Pancreas (tissue), 10 donors: ENCODE data around the gene PACRG. TPM values are rescaled to one million over a fixed set of nuclear protein-coding genes. Genes with fewer than 3 reads are reported as not detected.
A peak's percentile ranks its signal among the peaks of the same experiment; 100 is the strongest.

ENCODE experiments used
- ATAC-seq, 4 donors: fragments of 200-7000 bp; cut with Tn5 transposase; one replicate each; pipeline versions ENCODE4 v1.8.0 to v1.9.1; 2020; ENCODE audit warnings: mild to moderate bottlenecking in 4 of 4, moderate library complexity in 4 of 4
- DNase-seq, 6 donors: peaks; one replicate each; pipeline ENCODE4 v3.0.0-alpha.2; 2020
- FAIRE-seq: peaks from 2 replicates; lab custom pipeline; 2012; peaks lifted over from hg19 to GRCh38; lab: Jason Lieb, UNC
- H3K27ac ChIP-seq, 4 donors: fragments of 200-600 bp; sonication (generic); 1 replicate in 3 of 4; 2 replicates in 1 of 4; pipeline versions ENCODE4 v1.5.0 to v1.8.0; 2020
- H3K27me3 ChIP-seq, 4 donors: fragments of 200-600 bp; one replicate each; pipeline ENCODE4 v1.8.0; 2021
- H3K36me3 ChIP-seq, 3 donors: fragments of 200-600 bp; sonication (generic) in 1 of 3; one replicate each; pipeline versions ENCODE4 v1.5.0 to v1.8.0; 2020 to 2021
- H3K4me1 ChIP-seq, 3 donors: fragments of 200-600 bp; one replicate each; pipeline ENCODE4 v1.8.0; 2021
- H3K4me3 ChIP-seq, 4 donors: fragments of 200-600 bp; sonication (generic) in 2 of 4; one replicate each; pipeline versions ENCODE4 v1.5.0 to v1.8.0; 2020 to 2021
- H3K9me3 ChIP-seq, 4 donors: fragments of 200-600 bp; one replicate each; pipeline ENCODE4 v1.8.0; 2021
- CTCF ChIP-seq, 4 donors: fragments of 200-600 bp; sonication (generic) in 3 of 4; IDR thresholded peaks; one replicate each; pipeline versions ENCODE4 v1.5.0 to v1.8.0; 2021; ENCODE audit warnings: antibody characterized with exemption in 4 of 4
- whole genome bisulfite sequencing, 2 donors: extraction: QIAGEN DNeasy Blood & Tissue Kit; methylation state at CpG; one replicate each; pipeline ENCODE4 v1.1.7; 2013; 5-methylcytosine and 5-hydroxymethylcytosine counted together
- intact Hi-C, 3 donors: fragments of 100-400 bp; cut with DNase I; formaldehyde crosslinking; loops; one replicate each; pipeline versions ENCODE4 v1.11.1 to v1.14.2; 2022
- polyA plus RNA-seq, 2 donors: library from polyadenylated mRNA; stranded (reverse); fragments of 200-250 nt; gene quantifications; one replicate each; pipeline ENCODE4 v1.2.3, GENCODE V29; 2013
- total RNA-seq, 6 donors: library from RNA; stranded (reverse); fragmentation: NEBNext Ultra II Directional in 4 of 6; extraction: Animal tissue kit (Norgen Biotek cat#: 25700) in 4 of 6; gene quantifications; one replicate each; pipeline versions ENCODE4 v1.2.1 to v1.2.4, GENCODE V29; 2021 to 2023
- donor health status: healthy with polysubstance abuse.
- donor health status: DM: no; HTN: no; CAD: no; lungs with moderate emphysema.
- donor health status: DM: no; HTN: no; CAD: no.
- donor health status: control.
- donor health status: control.
- donor health status: Bipolar disorder and iron deficiency.
- donor health status: DM: yes; HTN: yes; CAD: no.
- donor health status: DM: no; HTN: no; CAD: no.
- donor health status: DM: no; HTN: no; CAD: no.
- donor health status: DM: yes; HTN: yes; CAD: no.

PACRG gene
- total and polyA plus RNA-seq, 8 donors, result 2.5 to 7.1 (median 3.5) TPM

- no peak for TF ChIP-seq CTCF (IDR thresholded peaks at IDR 0.05)
- Histone ChIP-seq H3K36me3 (no peaks in the 10 kb centered on the region), H3K27ac (no peak overlapping the region), H3K27me3 (no peaks in the 10 kb centered on the region), H3K4me1 (no peaks in the 10 kb centered on the region), H3K9me3 (no peaks in the 10 kb centered on the region), H3K4me3 (no peak overlapping the region)
- ATAC-seq, result no peak
- FAIRE-seq, result no peak
- DNase-seq, result no peak
- intact Hi-C loops, result no loop called here
- 96% methylated on average over 2 of the region's 2 CpGs for WGBS, 2 donors
Observed at GRCh38 chr6:162942866-162943265, 215.1 kb downstream of the PACRG start.

- no peaks in the 10 kb centered on the region for H3K27me3 ChIP-seq
- DNase-seq (peak in 1 of 6 donors; percentile 44), ATAC-seq (no peak), FAIRE-seq (no peak)
- no peak for TF ChIP-seq CTCF (IDR thresholded peaks at IDR 0.05)
- intact Hi-C loops, result no loop called here
- no peak overlapping the region for H3K27ac ChIP-seq
- 72 to 91% methylated on average over 5 of the region's 5 CpGs for WGBS, 2 donors
- no peaks in the 10 kb centered on the region for H3K4me1 ChIP-seq
- no peak overlapping the region for H3K4me3 ChIP-seq
- no peaks in the 10 kb centered on the region for H3K9me3 ChIP-seq
- no peaks in the 10 kb centered on the region for H3K36me3 ChIP-seq
Observed at GRCh38 chr6:162943369-162943768, 215.6 kb downstream of the PACRG start.

GRCh38 chr6:162951164-162951743 is 223.5 kb downstream of the PACRG start:
- ATAC-seq (no peak), FAIRE-seq (no peak), DNase-seq (no peak)
- Histone ChIP-seq H3K36me3 (no peaks in the 10 kb centered on the region), H3K4me1 (no peaks in the 10 kb centered on the region), H3K27me3 (no peaks in the 10 kb centered on the region), H3K27ac (no peak overlapping the region), H3K9me3 (no peaks in the 10 kb centered on the region), H3K4me3 (no peak overlapping the region)
- 69 to 73% methylated on average over 4 of the region's 4 CpGs for WGBS, 2 donors
- TF ChIP-seq CTCF (IDR thresholded peaks at IDR 0.05), result no peak
- intact Hi-C loops, result no loop called here

- H3K36me3 ChIP-seq, result no peaks in the 10 kb centered on the region
- no peak for DNase-seq
- no peaks in the 10 kb centered on the region for H3K27me3 ChIP-seq
- TF ChIP-seq CTCF (IDR thresholded peaks at IDR 0.05), result no peak
- 74 to 83% methylated on average over 4 of the region's 4 CpGs for WGBS, 2 donors
- H3K4me1 ChIP-seq, result no peaks in the 10 kb centered on the region
- no peak for FAIRE-seq
- no peak overlapping the region for H3K4me3 ChIP-seq
- no peak overlapping the region for H3K27ac ChIP-seq
- no peak for ATAC-seq
- H3K9me3 ChIP-seq, result no peaks in the 10 kb centered on the region
- intact Hi-C loops, result no loop called here
Observed at GRCh38 chr6:162952423-162952822, 224.6 kb downstream of the PACRG start.

GRCh38 chr6:162957062-162957461 is 229.3 kb downstream of the PACRG start:
- no peak for FAIRE-seq

More at GRCh38 chr6:162957062-162957461, 229.3 kb downstream of the PACRG start:
- no peaks in the 10 kb centered on the region for H3K27me3 ChIP-seq
- no peaks in the 10 kb centered on the region for H3K36me3 ChIP-seq
- no peak for TF ChIP-seq CTCF (IDR thresholded peaks at IDR 0.05)
- DNase-seq (no peak), ATAC-seq (no peak)
- H3K9me3 ChIP-seq, result no peaks in the 10 kb centered on the region
- WGBS, 2 donors, result 86 to 89% methylated on average over 3 of the region's 3 CpGs
- H3K27ac ChIP-seq, result no peak overlapping the region
- no peaks in the 10 kb centered on the region for H3K4me1 ChIP-seq
- intact Hi-C loops, result no loop called here
- no peak overlapping the region for H3K4me3 ChIP-seq
